ENCODE measurements around the gene SLC44A3.

Gene SLC44A3

GRCh38 chr1:94819945-94820746, at the start of gene SLC44A3:
SLC44A3 (plus strand) TSS chr1:94820357; CDS start chr1:94820452, 95 bp downstream.
- peak; percentile 57 for DNase-seq

DNA sequence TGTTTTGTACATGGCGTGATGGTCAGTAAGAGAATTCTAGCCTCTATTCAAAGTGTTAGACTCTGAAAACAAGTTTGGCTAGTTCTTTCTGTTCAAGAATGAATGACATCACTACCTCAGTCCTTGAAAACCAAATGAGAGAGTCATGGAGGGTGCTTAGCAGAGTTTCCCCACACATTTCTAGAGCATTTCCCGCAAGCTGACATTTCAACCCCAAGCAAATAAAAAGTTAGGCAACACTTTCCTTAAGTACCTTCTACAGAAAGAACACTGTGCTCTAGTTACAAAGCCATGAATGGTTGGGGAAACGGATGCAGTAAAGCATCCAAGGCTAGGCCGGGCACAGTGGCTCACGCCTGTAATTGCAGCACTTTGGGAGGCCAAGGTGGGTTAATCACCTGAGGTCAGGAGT, 47.9 kb upstream of the SLC44A3 start:
- no peak for DNase-seq

GRCh38 chr1:94772845-94773244, 47.3 kb upstream of the SLC44A3 start:
- DNase-seq, result no peak

GRCh38 chr1:94773296-94773809, 46.8 kb upstream of the SLC44A3 start:
- no peak for DNase-seq

DNA sequence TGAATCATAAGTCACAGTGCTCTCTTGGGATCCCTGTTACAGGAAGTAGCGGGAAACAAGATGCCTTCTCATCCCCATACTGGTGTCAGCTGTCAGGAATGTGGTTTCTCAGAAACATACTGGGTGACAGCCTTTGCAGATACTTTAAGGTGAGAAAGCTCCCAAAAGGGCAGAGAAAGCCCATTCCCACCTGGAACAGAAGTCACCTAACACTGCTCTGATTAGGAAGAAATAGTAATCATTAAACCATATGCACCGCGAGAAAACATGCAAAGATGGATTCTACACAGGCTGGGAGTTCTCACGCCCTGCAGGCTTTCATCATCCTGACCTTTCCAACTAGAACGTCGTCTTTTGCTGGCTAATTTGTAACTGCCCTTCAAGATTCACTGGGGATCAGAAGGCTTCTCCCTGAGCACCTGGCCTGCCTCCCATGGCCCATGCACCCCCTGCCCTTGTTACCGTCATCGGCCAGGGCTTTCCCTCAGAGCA, 46.2 kb upstream of the SLC44A3 start:
- DNase-seq, result no peak

- no peak for DNase-seq
These were observed 43.7 kb upstream of the SLC44A3 start for GRCh38 chr1:94776474-94776873.

DNA sequence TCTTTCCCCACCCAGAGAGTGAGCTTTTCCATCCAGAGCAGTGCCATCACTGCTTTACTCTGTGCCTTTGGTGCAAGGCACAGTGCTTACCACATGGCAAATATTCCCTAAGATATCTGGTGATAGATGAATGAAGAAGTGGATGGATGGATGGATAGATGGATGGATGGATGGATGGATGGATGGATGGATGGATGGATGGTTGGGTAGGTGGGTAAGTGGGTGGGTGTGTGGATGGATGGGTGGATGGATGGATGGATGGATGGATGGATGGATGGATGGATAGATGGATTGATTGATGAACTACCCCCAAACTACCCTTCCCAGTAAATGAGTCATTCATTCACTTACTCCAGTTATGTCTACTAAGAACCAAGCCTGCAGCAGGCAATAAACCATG, 42.9 kb upstream of the SLC44A3 start:
- DNase-seq, result no peak

GRCh38 chr1:94778808-94779207, 41.3 kb upstream of the SLC44A3 start:
- no peak for DNase-seq

DNA sequence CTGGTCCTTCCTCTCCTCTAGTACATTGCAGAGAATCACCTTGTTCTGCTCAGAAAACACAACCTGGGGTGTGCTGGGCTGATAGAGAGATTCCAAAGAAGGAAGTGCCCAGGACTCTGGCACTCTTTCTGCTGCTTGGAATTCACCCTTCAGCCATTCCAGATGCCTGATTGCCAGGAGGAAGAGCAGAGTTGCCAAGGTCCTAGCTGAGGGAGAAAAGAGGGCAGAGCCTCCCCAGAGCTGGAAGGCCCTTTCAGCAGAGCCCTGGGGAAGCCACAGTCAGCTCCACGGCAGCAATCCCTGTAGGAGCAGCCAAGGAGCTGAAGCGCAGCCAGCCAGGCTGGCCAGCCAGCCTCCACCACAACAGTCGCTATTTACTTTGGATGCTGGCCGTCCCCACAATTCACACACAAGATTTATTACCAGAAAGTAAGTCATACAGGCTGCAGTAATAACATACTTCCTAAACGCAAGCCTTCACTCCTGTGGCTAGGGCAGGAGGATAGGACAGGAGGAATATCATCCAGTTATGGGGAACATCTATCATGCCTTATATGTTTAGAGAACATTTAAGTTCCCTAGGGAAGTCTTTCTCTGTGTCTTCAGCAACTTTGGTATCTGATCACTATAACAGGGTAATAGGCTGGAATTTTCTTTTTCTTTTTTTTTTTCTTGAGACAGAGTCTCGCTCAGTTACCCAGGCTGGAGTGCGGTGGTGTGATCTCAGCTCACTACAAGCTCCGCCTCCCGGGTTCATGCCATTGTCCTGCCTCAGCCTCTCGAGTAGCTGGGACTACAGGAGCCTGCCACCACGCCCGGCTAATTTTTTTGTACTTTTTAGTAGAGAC, 36.6 kb upstream of the SLC44A3 start:
- no peak for DNase-seq

DNA sequence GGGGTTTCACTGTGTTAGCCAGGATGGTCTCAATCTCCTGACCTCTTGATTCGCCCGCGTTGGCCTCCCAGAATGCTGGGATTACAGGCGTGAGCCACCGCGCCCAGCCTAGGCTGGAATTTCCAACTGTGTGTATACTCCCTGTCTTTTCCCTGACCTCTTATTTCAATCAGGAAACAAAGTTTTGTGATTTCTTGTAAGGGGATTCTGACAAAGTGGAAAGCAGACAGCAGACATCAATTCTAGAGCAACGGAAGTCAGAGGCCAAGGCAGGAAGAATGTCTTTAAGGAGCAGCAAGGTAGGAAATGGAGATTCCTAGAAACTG, 36.0 kb upstream of the SLC44A3 start:
- DNase-seq, result no peak

DNA sequence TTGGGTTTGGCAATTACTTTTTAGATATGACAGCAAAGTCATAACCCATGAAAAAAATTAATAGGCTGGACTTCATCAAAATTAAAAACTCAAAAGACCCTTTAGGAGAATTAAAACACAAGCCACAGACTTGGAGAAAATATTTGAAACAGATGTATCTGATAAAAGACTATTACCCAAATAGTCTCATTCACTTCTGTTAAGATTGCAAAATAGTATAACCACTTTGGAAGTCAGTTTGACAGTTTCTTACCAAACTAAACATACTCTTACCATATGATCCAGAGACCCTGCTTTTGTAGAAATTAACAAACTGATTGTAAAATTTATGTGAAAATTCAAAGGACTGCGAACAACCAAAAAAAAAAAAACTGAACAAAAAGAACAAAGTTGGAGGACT, 32.5 kb upstream of the SLC44A3 start:
- no peak for DNase-seq

GRCh38 chr1:94790246-94790645, 29.9 kb upstream of the SLC44A3 start:
- DNase-seq, result no peak

DNA sequence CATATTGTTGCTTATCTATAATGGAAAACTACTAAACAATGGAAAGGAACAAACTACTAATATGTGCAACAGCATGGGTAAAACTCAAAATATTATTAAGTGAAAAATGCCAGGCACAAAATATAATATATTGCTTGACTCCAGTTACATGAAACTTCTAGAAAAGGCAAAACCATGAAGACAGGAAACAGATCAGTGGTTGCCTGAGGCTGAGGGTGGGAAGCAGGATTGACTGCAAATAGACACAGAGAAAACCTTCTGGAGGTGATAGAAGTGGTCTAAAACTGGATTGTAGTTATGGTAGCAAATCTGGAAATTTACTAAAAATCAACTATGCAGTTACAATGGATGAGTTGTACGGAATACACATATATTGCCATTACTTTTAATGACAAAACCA, 29.5 kb upstream of the SLC44A3 start:
- DNase-seq, result no peak

DNA sequence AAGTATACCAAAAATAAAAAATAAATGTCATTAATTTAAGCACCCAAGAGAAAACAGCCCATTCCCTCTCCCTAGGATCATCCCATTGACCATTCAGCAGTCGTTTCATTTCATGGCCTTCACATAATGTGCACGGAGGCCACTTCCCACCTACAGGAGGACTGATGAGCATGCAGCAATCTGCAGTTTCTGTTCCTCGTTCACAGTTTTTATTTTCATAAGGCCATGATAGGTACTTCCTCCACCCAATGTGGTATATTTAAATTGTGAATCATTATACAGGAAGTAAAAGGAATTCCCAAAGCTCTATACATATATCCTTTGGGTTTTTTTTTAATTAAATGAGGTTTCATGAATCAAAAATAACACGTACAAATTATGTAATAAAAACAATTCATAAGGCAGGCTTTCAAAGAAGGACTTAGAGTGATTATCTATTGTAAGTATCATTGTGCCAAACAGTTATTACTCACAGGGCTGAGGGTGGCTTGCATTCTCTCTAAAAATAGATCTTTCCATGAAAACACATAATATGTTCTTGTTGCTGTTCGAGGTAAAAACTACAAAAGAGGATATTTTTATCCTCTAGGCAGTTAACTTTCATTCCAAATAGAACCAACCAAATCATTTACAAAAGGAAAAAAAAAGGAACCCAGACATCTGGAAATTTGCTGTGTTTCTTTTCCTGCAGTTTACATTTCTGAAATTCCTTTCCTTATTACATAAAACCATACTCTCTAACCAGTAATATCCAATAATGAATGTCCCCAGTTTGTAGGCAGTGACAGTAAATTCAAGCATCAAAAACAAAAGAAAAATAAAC, 27.5 kb upstream of the SLC44A3 start:
- DNase-seq, result no peak

DNA sequence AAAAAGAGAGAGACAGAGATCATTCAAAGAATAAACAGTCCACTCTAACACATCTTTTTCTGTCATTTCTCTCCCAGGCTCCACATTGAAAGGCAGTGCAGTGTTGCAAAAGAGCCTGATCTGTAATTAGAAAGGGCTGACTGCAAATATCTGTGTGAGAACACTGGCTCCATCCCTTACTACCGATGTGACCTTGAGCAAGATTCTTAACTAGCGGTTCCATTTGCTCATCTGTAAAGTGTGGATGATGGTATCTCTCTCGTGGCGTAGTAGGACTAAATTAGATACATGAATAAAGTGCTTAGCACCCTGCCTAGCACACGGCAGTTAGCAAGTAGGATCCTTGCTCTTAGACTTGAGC, 26.9 kb upstream of the SLC44A3 start:
- DNase-seq, result no peak

GRCh38 chr1:94795434-94795833, 24.7 kb upstream of the SLC44A3 start:
- DNase-seq, result no peak

- no peak for DNase-seq
These were observed 23.9 kb upstream of the SLC44A3 start for GRCh38 chr1:94796266-94796665.

DNA sequence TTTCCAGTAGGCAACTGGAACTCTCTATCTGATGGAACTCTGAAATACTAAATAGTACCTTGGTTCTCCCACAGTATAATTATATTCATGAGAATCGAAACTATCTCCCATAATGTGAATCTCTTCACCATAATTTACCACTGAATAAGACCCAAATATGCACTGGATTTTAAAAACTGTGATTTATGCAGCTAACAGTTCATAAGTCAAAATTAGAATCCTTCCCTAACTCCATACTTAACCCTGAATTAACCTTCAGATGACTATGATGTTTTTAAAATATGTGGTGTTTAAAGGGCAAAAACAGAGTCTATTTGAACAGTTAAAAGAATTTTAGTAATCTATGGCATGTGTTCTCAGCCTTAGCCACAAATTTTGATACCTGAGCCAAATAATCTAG, 22.9 kb upstream of the SLC44A3 start:
- DNase-seq, result no peak

GRCh38 chr1:94798054-94798453, 22.1 kb upstream of the SLC44A3 start:
- no peak for DNase-seq

GRCh38 chr1:94798462-94798861, 21.7 kb upstream of the SLC44A3 start:
- DNase-seq, result no peak

DNA sequence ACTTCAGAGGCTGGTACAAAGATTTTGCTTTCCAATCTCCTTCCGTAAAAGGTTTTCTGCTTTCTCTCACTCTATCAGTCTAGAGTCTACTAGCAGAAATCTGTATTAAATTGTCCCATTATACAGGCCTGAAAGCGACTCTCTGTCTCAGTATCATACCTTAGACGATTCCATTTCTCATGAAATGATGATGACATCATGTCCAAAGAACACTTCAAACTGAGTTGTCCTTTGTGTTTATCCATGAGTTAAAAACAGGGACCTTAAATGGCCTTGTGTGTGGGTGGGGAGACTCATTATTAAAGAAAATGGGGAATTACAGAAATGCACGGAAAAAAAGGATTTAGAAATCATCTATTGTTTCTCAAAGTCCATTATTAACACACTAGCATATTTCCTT, 21.0 kb upstream of the SLC44A3 start:
- DNase-seq, result no peak

- DNase-seq, result peak; percentile 12
These were observed 18.1 kb upstream of the SLC44A3 start for GRCh38 chr1:94801919-94802546.

DNA sequence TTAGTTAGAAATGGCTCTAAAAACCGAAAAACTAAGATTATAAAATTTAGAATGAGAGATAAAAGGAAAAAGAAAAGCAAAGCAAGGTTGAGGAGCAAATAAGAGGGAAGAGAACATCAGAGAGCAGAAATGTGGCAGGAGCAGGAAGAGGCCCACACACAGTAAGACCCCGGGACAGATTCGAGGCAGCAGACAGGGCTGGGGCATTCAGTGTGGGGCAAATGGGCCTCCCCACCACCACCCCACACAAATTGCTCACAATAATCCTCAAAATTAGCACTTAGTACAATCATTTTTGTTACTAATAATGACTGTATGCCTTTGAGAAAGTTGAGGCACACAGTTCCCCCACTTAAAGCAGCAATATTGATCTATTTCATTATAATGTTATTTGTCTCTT, 17.1 kb upstream of the SLC44A3 start:
- DNase-seq, result no peak

Data from NCI-H526 treated with DMSO at 0.1 percent for 48 hours (cell line).